GM10847 (cell line): Measurements from ENCODE around the gene NBEAL2.

Source experiments
- POLR2A ChIP-seq: IDR thresholded peaks from 2 replicates; pipeline ENCODE4 v1.6.1; 2011; ENCODE audit not compliant: insufficient read length; ENCODE audit errors: extremely low read depth

Gene NBEAL2

DNA sequence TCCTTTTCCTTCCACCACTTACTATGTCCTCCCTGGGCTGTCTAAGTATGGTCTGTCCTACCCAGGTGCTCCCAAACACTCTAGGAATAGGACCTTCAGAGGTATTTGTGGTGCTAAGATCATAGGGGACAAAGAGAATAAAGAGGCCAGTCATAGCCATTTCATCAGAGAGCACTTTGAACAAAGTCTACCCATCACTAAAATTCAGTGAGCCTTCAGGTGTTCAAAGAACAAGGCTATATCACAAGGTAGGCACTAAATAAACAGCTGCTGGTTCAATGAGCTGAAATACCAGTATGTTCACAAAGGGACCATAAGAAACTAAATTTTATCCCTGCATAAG, 38.8 kb downstream of the NBEAL2 start:
- TF ChIP-seq POLR2A = no peak

DNA sequence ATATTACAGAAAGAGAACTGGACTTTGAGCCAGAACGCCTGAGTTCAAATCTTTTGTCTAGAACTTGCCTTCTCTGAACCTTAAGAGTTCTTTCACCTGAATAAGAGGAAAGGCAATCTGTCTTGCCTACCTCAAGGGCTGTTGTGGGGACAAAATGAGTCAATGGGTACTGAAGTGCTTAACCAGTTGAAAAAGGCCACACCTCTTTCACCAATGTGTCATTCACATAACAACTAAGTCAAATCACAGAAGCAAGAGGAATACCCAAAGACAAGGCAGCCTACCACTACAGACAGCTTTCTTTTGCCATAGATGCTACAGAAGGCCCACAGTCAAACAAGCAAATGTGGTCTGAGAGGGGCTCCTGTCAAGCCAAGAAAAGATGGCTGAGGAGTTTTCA, 39.7 kb downstream of the NBEAL2 start:
- TF ChIP-seq POLR2A = no peak

GRCh38 chr3:47020311-47020710, 40.8 kb downstream of the NBEAL2 start:
- TF ChIP-seq POLR2A = no peak

DNA sequence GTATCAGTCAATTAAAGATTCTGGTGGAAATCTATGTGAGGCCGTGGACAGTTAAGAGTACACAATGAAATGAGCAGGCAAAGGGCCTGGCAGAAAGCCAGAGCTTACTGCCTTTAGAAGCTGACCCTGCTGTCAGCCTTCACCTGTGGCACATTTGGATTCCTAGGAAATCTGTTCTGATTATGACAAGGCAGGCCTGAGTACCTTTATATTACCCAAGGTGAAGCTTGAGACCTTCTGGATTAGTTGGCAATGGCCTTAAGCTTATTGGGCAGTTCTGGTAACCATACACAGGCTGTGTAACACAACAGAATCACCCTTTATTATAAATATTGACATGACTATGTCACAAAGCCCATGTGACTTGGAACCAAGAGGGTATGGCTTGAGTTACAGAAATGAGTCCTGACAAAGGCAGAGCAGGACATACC, 43.2 kb downstream of the NBEAL2 start:
- no peak for TF ChIP-seq POLR2A

- no peak for TF ChIP-seq POLR2A
These were observed 45.5 kb downstream of the NBEAL2 start for GRCh38 chr3:47024932-47025331.

GRCh38 chr3:47028146-47028545, 48.7 kb downstream of the NBEAL2 start:
- TF ChIP-seq POLR2A = no peak

DNA sequence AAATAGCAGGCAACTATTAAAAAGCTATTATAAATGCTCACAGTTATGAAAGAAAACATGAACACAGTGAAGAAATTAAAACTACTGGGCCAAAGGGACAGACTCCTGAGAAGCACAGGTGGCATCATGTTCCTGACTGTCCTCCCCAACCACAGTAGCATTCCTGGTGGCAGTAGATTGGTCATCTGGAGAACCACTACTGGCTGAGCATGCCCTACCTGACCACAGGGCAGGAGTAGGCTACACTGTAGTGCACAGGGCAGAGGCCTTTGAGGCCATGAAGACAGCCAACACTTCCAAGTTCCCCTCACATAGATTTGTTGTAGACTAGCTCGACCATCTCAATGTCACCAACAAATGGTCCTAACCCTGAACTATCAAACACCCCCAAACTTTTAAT, 49.2 kb downstream of the NBEAL2 start:
- no peak for TF ChIP-seq POLR2A

DNA sequence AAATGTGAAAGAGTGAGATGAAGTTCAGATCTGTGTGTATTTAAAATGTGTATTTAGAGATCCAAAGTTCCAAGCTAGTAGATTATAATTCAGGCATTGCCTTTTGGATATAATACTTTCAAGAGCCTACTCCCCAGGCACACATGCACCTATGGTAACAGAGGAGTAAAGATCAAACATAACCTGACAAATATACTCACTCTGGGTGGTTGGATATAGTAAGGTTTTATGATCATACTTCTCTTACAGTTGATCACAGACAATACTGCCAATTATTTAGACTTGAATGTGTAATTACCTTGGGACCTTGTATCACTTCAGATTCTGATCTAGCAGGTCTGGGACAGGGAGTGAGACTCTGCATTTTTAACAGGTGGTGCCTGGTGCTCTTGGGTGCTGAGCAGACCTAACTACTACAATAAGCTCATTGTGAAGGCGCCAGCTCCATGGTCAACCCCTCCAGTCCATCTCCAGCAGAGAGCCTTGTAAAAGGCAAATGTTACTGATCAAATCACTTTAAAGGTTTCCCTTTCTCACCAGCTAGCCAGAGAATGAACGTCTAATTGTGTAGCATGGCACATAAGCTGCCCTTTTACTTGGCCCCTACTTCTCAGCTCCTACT, 55.5 kb downstream of the NBEAL2 start:
- no peak for TF ChIP-seq POLR2A

DNA sequence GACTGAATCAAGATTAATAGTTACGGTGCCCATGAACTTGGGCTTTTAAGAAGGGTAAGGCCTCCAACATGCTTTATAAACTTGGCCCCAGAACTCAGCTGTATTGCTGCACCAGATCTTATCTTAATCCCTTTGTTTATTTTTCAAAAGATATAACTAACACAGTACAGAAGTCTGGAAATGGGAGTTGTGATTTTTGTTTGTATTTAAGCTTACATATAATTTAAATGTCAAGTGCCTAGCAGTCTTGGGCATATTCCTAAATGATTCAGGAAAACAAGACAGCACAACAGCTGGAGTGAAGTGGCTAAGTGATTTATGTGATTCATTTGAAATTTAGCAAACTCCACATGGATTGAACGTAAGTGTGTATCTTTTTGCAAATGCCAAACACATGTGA, 56.2 kb downstream of the NBEAL2 start:
- no peak for TF ChIP-seq POLR2A

DNA sequence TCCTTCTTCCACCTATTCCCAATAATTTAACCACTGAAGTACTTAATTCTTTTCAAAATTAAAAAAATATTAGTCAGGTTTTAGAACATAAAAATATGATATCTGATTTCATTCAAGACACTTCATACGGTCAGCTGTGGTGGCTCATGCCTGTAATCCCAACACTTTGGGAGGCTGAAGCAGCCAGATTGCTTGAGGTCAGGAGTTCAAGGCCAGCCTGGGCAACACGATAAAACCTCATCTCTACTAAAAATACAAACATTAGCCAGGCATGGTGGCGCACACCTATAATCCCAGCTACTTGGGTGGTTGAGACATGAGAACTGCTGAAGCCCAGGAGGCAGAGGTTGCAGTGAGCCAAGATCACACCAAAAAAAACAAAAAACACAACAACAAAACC, 56.7 kb downstream of the NBEAL2 start:
- TF ChIP-seq POLR2A = no peak

- no peak for TF ChIP-seq POLR2A
These were observed 61.6 kb downstream of the NBEAL2 start for GRCh38 chr3:47041114-47041513.

- TF ChIP-seq POLR2A = no peak
These were observed 62.8 kb downstream of the NBEAL2 start for GRCh38 chr3:47042231-47042791.

- TF ChIP-seq POLR2A = no peak
These were observed 67.6 kb downstream of the NBEAL2 start for GRCh38 chr3:47047069-47047468.

DNA sequence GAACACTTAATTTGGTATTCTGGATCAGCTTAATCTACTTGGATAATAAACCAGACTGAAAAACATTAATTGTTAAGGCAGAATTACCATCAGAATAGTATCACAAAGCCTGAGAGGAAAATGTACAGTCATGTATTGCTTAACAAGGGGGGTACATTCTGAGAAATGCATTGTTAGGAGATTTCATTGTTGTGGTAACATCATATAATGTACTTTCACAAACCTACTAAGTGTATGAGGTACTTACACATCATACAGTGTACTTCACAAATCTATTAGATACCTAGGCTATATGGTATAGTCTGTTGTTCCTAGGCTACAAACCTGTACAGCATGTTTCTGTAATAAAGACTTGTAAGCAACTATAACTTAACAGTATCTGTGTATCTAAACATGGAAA, 68.2 kb downstream of the NBEAL2 start:
- no peak for TF ChIP-seq POLR2A

- TF ChIP-seq POLR2A = no peak
These were observed 74.9 kb downstream of the NBEAL2 start for GRCh38 chr3:47054412-47054811.

- no peak for TF ChIP-seq POLR2A
These were observed 77.2 kb downstream of the NBEAL2 start for GRCh38 chr3:47056705-47057104.

- TF ChIP-seq POLR2A = no peak
These were observed 77.8 kb downstream of the NBEAL2 start for GRCh38 chr3:47057212-47057671.
